ENCODE measurements around the gene ABCF1. TPM values are rescaled to one million over a fixed set of nuclear protein-coding genes. Genes with fewer than 3 reads are reported as not detected.

ABCF1 gene
- total RNA-seq, 3 donors from 2014 or later: 43.0 to 56.0 (median 45.8) TPM

DNA sequence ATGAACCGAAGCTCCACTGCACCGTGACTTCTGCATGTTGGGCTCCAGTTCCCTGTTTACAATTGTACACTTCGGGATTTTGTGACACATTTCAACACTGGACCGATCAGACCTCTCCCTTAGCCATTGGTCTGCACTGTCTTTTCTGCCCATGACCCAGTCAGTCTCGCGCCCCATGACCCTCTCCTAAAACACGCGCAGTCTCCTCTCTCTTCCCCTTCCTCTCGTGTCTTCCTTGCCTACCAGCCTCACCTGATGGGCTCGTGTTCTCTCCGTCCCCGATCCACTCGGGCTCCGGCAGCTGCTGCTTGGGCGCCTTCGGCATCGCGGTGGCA lies 535 bp upstream of the ABCF1 start:
- DNase-seq (no peak), ATAC-seq (peak; percentile 15)
- TF ChIP-seq, protein P1, sequence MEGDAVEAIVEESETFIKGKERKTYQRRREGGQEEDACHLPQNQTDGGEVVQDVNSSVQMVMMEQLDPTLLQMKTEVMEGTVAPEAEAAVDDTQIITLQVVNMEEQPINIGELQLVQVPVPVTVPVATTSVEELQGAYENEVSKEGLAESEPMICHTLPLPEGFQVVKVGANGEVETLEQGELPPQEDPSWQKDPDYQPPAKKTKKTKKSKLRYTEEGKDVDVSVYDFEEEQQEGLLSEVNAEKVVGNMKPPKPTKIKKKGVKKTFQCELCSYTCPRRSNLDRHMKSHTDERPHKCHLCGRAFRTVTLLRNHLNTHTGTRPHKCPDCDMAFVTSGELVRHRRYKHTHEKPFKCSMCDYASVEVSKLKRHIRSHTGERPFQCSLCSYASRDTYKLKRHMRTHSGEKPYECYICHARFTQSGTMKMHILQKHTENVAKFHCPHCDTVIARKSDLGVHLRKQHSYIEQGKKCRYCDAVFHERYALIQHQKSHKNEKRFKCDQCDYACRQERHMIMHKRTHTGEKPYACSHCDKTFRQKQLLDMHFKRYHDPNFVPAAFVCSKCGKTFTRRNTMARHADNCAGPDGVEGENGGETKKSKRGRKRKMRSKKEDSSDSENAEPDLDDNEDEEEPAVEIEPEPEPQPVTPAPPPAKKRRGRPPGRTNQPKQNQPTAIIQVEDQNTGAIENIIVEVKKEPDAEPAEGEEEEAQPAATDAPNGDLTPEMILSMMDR (IDR thresholded peaks at IDR 0.05): no peak
- Histone ChIP-seq H3K9me3 (no peaks in the 10 kb centered on the region), H3K4me1 (ENCODE audit: low read depth) (peaks cover 29% of the 10 kb centered on the region), H3K36me3 (ENCODE audit: low read depth) (no peaks in the 10 kb centered on the region), H3K4me3 (peak overlapping the region; percentile 65)
- intact Hi-C loops (cut with DNase I, micrococcal nuclease): no loop called here

DNA sequence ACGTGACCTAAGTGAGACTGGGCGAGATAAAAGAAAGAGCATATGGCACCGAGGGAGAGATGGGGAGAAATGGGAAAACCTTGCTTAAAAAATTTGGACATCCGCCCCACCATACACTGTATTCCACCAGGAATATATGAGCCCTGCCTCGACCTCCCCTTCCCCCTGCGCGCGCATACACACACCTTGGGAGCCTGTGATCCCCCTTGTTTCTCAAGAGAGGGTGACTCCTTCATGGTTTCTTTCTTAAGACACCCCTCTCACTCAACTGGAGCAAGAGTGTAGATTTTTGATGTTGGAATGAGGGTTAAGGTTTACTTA lies 480 bp downstream of the ABCF1 start:
- Histone ChIP-seq H3K4me1 (ENCODE audit: low read depth) (peaks cover 29% of the 10 kb centered on the region), H3K36me3 (ENCODE audit: low read depth) (no peaks in the 10 kb centered on the region), H3K4me3 (peak overlapping the region; percentile 65), H3K9me3 (no peaks in the 10 kb centered on the region)
- ATAC-seq (no peak), DNase-seq (no peak)
- TF ChIP-seq, protein P1 (IDR thresholded peaks at IDR 0.05): no peak
- intact Hi-C loops (cut with DNase I, micrococcal nuclease): no loop called here

DNA sequence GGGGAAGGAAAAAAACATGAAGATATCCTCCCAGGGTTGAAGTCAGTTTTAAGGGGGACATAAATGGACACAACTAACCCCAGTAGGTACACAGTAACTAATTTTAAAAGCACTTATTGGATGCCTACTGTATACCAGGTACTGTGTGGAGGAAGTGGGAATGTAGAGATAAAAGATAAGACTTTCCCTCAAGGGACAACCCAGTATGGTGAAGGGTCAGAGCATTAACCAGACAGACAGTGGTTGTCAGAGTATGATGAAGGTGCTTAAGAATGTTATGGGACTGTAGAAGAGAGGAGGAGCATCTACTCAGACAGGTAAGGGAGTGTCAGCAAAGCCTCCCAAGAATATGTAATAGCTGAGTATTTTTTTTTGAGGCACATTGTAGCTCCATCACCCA lies 906 bp downstream of the ABCF1 start:
- intact Hi-C loops (cut with DNase I, micrococcal nuclease): no loop called here
- no peaks in the 10 kb centered on the region for H3K9me3 ChIP-seq
- ATAC-seq: no peak
- H3K4me3 ChIP-seq: peak overlapping the region; percentile 65
- TF ChIP-seq, protein P1 (IDR thresholded peaks at IDR 0.05): no peak
- H3K36me3 ChIP-seq (ENCODE audit: low read depth): no peaks in the 10 kb centered on the region
- peaks cover 29% of the 10 kb centered on the region for H3K4me1 ChIP-seq (ENCODE audit: low read depth)
- no peak for DNase-seq

DNA sequence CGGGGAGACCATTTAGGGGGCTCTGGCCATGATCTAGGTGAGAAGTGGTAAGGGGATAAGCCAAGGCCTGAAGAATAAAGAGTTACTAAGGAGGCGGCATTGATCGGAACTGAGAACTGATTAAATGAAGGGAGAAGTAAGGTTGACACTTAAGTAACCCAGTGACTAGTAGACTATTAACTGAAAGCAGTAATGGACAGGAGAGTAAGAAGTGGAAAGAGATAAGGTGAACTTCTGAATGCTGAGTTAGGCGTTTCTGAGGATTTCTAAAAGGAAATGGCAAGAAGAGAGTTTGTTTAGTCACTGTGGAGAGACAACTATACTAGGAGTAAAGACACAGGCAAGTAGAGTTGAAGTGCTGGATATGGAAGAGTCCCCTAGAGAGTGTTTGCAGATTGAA lies 1.9 kb downstream of the ABCF1 start:
- TF ChIP-seq, protein P1 (IDR thresholded peaks at IDR 0.05): no peak
- Histone ChIP-seq H3K4me1 (ENCODE audit: low read depth) (peaks cover 29% of the 10 kb centered on the region), H3K4me3 (no peak overlapping the region), H3K9me3 (no peaks in the 10 kb centered on the region), H3K36me3 (ENCODE audit: low read depth) (peaks cover 7% of the 10 kb centered on the region)
- intact Hi-C loops (cut with DNase I, micrococcal nuclease): no loop called here
- DNase-seq: no peak
- no peak for ATAC-seq

DNA sequence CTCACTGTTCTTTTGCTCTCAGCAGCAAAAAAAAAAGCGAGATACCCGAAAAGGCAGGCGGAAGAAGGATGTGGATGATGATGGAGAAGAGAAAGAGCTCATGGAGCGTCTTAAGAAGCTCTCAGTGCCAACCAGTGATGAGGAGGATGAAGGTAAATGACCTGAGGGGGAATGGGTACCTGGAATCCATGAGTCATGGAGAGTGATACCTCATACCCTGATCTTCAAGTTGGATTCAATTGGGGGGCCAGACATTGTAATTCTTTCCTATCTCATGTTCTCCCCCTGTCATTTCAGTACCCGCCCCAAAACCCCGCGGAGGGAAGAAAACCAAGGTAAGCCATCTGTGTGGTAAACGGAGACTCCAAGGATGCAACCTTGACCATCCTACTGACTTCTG lies 6.8 kb downstream of the ABCF1 start:
- Histone ChIP-seq H3K36me3 (ENCODE audit: low read depth) (peaks cover 20% of the 10 kb centered on the region), H3K9me3 (no peaks in the 10 kb centered on the region), H3K4me1 (ENCODE audit: low read depth) (peaks cover 4% of the 10 kb centered on the region), H3K4me3 (no peak overlapping the region)
- DNase-seq: no peak
- intact Hi-C loops (cut with DNase I, micrococcal nuclease): no loop called here
- TF ChIP-seq, protein P1 (IDR thresholded peaks at IDR 0.05): no peak
- ATAC-seq: no peak

DNA sequence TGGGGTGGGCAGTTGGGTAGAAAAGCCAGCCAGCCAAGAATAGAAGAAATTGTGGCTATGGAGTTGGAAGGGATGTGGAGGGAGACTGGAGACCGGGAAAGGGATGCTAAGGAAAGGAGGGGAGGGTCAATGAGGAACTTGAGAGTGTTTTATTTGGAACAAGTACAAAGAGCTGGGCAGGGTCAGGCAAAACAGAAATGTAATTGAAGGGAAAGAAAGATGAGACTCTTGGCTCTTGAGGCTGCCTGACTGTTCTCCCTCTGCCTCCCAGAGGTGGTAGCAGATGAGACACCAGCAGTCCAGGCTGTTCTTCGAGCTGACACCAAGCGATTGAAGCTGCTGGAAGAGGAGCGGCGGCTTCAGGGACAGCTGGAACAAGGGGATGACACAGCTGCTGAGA lies 12.7 kb downstream of the ABCF1 start:
- H3K36me3 ChIP-seq (ENCODE audit: low read depth): peaks cover 30% of the 10 kb centered on the region
- TF ChIP-seq, protein P1 (IDR thresholded peaks at IDR 0.05): no peak
- DNase-seq (no peak), ATAC-seq (no peak)
- no peaks in the 10 kb centered on the region for H3K4me1 ChIP-seq (ENCODE audit: low read depth)
- no peak overlapping the region for H3K4me3 ChIP-seq
- H3K9me3 ChIP-seq: no peaks in the 10 kb centered on the region
- intact Hi-C loops (cut with DNase I, micrococcal nuclease): no loop called here
